ENCODE data around the gene IFNL3.

DNA sequence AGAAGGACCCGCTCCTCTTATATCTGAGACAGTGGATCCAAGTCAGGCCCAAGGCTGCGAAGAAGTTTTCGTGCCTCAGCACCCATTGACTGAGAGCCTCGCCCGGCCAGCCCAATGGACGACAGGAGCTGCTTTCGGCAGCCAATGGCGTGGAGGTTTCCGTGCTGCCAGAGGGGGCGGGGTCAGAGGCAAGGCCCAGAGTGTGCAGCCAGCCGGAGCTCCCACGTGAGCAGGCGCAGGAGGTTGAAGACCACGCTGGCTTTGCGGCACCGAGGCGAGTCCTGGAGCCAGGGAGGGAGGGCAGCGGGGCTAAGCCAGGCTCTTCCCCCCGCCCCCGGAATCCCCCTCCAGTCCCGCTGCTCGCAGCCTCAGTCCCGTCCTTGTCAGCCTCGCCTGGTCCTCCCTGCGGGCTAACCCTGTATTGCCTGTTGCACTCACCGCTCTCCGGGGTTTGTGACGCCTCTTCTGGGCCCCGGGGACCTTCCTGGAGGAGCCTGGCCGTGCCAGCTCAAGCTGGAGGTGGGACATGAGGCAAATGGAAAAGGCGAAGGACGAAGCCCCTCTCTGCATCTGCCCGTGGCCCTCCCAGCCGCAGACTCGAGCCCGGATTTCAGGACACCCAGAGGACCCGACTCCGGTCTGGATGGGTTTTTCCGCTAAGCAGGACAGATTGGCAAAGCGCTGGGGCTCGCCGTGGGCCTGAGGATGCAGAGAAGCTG lies 2.3 kb upstream of the IFNL3 start:
- no peak for TF ChIP-seq POLR2A (IDR thresholded peaks at IDR 0.05)
- TF ChIP-seq, protein P1, sequence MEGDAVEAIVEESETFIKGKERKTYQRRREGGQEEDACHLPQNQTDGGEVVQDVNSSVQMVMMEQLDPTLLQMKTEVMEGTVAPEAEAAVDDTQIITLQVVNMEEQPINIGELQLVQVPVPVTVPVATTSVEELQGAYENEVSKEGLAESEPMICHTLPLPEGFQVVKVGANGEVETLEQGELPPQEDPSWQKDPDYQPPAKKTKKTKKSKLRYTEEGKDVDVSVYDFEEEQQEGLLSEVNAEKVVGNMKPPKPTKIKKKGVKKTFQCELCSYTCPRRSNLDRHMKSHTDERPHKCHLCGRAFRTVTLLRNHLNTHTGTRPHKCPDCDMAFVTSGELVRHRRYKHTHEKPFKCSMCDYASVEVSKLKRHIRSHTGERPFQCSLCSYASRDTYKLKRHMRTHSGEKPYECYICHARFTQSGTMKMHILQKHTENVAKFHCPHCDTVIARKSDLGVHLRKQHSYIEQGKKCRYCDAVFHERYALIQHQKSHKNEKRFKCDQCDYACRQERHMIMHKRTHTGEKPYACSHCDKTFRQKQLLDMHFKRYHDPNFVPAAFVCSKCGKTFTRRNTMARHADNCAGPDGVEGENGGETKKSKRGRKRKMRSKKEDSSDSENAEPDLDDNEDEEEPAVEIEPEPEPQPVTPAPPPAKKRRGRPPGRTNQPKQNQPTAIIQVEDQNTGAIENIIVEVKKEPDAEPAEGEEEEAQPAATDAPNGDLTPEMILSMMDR (IDR thresholded peaks at IDR 0.05), result no peak
